VCaP (cell line): ENCODE results near the gene UBAP2.

ENCODE experiments used
- H3K27ac ChIP-seq: fragments of 450-650 bp; 2 replicates; pipeline ENCODE4 v1.5.1; 2017
- CTCF ChIP-seq: fragments of 450-650 bp; conservative IDR thresholded peaks from 2 replicates; pipeline ENCODE4 v1.5.1; 2017; ENCODE audit warnings: mild to moderate bottlenecking, moderate library complexity

The UBAP2 gene

GRCh38 chr9:33903157-33903780 lies 145.4 kb downstream of the UBAP2 start:
- no peak overlapping the region for H3K27ac ChIP-seq
- no peak for TF ChIP-seq CTCF

GRCh38 chr9:33894316-33894715 lies 154.4 kb downstream of the UBAP2 start:
- H3K27ac ChIP-seq = no peak overlapping the region
- no peak for TF ChIP-seq CTCF

GRCh38 chr9:33893861-33894260 lies 154.8 kb downstream of the UBAP2 start:
- H3K27ac ChIP-seq = no peak overlapping the region
- TF ChIP-seq CTCF = no peak

GRCh38 chr9:33885948-33886347 lies 162.7 kb downstream of the UBAP2 start:
- no peak for TF ChIP-seq CTCF
- peak overlapping the region; percentile 66 for H3K27ac ChIP-seq

GRCh38 chr9:33884856-33885701 lies 163.6 kb downstream of the UBAP2 start:
- no peak for TF ChIP-seq CTCF
- peak overlapping the region; percentile 66 for H3K27ac ChIP-seq

- TF ChIP-seq CTCF = no peak
- H3K27ac ChIP-seq = no peak overlapping the region
These were observed 167.1 kb downstream of the UBAP2 start for GRCh38 chr9:33881635-33882034.

GRCh38 chr9:33880211-33881089 lies 168.2 kb downstream of the UBAP2 start:
- no peak for TF ChIP-seq CTCF
- H3K27ac ChIP-seq = peak overlapping the region; percentile 92
